GM13976 (cell line): ENCODE measurements around the gene PYGB.

Experiments used
- DNase-seq: peaks from one replicate; pipeline ENCODE4 v3.0.0; 2012; ENCODE audit warnings: low spot score
- in situ Hi-C: fragments of 300-500 bp; cut with MboI; formaldehyde crosslinking; loops from one replicate; pipeline ENCODE4 v1.12.0; 2022; ENCODE audit warnings: low sequenced_read_pairs, mixed read lengths, inconsistent platforms; ENCODE audit not compliant: unreplicated experiment
- TF ChIP-seq, protein P1 (sequence below): IDR thresholded peaks from 2 replicates; pipeline ENCODE4 v1.5.1; 2012; ENCODE audit warnings: borderline replicate concordance, mild to moderate bottlenecking; ENCODE audit not compliant: insufficient read depth; ENCODE audit errors: extremely low read depth, missing control alignments, control extremely low read depth

PYGB gene

DNA sequence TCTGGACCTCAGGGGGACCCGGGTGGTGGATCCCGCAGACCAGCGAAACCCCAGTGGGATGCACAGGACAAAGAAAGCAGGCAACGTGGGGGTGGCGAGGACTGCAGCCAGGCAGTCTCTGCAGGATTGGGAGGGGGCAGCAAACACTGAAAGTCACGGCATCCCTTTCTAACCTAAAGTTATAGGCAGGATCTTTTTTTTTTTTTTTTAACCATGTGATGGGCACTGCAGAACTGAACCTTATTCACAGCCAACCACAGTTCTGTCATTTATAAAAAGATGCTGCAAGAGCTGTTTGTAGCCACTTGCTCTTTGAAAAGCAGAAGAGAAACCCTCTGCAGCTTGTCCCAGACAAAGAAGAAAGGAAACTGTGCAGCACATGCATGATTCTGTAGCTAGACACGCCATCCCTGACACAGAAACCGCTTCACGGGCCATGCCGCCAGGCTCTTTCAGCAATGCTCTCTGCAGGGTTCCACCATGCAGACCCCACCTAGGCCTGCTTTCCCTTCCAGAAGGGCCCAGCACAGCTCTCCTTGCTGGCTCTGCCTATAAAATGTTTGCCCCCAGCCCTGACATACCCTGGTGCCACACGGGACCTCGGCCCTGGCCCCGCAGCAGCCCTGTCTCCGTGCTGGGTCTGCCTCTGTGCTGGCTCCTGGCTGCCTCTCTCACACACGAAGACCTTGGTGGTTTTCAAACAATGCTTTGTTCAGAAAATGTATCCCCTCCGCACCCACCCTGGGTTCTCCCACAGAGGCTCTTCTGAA lies 70.8 kb downstream of the PYGB start:
- TF ChIP-seq, protein P1, sequence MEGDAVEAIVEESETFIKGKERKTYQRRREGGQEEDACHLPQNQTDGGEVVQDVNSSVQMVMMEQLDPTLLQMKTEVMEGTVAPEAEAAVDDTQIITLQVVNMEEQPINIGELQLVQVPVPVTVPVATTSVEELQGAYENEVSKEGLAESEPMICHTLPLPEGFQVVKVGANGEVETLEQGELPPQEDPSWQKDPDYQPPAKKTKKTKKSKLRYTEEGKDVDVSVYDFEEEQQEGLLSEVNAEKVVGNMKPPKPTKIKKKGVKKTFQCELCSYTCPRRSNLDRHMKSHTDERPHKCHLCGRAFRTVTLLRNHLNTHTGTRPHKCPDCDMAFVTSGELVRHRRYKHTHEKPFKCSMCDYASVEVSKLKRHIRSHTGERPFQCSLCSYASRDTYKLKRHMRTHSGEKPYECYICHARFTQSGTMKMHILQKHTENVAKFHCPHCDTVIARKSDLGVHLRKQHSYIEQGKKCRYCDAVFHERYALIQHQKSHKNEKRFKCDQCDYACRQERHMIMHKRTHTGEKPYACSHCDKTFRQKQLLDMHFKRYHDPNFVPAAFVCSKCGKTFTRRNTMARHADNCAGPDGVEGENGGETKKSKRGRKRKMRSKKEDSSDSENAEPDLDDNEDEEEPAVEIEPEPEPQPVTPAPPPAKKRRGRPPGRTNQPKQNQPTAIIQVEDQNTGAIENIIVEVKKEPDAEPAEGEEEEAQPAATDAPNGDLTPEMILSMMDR = no peak
- DNase-seq = peak; percentile 87
- in situ Hi-C loops = no loop called here

DNA sequence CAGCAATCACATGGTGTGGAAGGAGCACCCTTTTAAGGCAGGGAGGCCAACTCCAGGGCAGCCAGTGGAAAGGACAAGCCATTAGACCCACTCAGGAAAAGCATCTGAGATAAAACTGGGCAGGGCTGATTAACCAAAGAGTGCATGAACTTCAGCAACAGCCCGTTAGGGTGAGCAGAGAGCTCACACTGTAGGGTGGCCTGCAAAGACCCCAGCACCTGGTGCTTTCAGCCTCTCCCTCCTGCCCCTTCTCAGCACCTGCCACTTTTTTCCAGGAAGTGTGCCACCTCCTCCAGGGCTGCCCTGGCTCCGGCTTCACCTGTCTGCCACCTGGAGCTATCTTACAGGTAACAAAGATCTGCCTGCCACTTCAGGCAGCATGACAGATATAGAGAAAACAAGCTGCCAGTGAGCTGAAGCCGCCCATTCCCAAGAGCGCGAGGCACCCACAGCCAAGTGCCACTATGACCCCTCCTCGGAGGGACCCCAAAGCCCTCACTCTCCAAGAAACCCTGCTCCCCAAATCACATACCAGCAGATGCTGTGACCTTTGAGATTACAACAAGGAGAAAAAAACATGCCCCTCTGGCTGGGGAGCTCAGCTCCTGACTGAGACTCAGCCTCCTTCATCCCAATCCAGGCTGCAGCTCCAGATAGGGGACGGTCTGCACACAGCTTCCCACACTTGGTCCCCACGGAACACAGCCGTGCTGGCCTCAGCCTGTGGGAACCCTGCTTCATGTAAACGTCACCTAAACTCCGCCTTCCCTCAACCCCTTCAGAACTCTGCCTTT lies 71.6 kb downstream of the PYGB start:
- in situ Hi-C loops = no loop called here
- DNase-seq = no peak

DNA sequence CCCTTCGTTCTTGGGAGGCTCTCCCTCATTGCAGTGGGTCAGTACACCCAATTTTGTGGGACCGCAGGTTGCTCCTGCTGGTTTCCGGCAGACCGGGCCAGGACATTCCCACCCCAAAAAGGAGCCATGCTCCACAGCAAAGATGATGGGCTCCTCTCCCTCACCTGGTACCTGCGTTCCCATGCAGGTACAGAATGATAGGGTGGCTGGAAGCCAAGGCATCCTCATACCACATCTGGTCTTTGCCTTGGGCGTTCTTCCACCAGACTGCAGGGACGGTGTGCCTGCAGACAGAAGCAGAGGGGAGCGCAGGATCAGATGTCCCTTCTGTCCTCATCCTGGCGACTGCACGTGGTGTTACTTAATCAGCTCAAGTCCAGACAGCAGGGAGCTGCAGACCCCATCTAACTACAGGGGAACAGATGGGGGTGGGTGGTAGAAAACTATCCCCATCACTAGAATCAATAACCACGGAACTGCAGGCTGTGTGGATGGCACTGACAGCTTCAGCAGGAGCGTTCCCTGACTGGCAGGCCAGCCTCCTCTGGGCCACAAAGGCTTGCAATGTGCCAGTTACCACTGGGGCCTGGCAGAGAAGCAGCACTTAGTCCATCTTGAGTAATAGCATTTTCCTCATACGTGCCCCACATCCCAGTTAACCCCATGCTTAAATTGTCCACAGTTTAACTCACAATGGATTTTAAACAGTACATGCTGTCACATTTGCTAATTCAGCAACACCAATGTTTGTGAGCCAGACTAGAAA lies 72.3 kb downstream of the PYGB start:
- DNase-seq = no peak
- TF ChIP-seq, protein P1 = no peak
- in situ Hi-C loops = no loop called here

More for the DNA sequence above, 71.6 kb downstream of the PYGB start:
- TF ChIP-seq, protein P1 = no peak

DNA sequence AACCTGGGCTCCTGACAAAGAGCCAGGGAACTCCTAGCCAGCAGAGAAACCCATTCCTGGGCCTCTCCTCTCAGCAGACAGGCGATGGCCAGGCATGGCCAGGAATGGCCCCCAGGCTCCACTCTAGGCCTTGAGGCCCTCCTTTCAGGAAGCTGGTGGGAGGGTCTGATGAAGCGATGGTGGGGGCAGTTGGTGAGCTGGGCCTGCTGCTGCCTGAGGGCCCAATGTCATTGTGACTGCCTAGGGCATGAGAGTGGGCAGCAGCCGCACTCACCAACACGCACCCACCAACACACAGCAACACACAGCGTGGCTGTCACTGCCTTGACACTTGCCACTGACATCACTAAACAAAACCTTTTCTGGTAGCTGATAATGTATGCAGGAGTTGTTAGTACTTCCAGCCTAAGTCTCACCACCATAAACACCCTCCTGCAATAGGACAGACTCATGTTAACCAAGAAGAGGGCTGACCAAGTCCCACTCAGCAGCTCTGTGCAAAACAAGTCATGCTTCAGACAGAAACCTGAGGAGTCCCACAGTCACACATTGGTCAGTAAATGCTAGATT lies 73.5 kb downstream of the PYGB start:
- in situ Hi-C loops = no loop called here
- no peak for DNase-seq
- TF ChIP-seq, protein P1 = no peak

DNA sequence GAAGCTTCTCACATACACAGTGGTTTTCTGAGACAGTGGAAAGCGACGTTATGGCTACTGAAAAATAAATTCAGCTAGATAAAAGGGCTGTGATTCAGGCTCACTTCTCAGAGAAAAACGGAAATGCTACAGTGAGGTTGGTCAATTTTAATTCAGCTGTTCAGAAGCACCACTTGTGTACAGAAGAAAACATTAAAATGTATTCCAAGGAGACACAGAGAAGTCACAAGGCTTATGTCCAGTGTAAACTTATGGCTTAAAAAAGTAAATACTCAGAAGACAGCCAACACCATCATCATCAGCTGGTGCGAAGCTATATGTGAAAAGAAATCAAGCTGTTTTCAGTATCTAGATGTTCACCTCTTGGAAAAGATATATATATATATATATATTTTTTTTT lies 74.1 kb downstream of the PYGB start:
- in situ Hi-C loops = no loop called here
- DNase-seq = no peak
- TF ChIP-seq, protein P1 = no peak

DNA sequence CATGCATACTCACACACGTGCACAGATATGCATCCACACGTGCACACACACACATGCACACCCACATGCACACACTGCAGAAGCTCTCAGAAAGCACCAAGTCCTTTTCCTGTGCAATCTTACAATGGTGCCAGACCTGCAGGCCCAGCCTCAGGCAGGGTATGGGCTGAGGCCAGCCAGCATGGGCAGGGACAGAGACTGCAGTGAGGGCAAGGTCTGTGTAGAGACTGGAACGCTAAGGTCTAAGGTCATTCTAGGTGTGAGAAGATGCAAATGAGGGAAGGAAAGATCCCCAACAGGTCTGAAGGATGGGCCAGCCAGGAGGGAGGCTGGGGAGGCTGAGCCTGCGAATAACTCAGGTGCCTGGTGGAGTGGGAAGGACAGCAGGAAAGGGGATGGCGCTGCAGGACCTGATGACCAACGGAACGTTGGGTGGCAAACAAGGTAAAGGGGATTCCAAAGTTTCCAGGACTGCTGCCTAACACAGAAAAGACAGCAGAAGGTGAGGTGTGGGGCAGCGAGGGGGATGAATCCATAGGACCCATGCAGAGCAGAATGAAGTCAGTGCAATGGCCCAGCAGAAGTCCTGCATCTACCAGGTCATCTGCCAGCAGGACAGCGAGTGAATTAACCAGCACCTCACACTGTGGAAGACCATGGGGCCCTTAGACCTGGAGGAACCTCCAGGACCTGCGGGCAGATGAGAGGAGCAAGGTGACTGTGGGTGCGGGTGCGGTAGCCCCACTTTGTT lies 75.8 kb downstream of the PYGB start:
- DNase-seq = no peak
- TF ChIP-seq, protein P1 = no peak
- in situ Hi-C loops = no loop called here
